Gastroesophageal sphincter (tissue), 3 donors: ENCODE results near the gene CLIP3.

Source experiments
- CTCF ChIP-seq, 4 experiments: fragments of 200-600 bp in 2 of 4; fragments of 450-650 bp in 2 of 4; sonication (generic) in 1 of 4; IDR thresholded peaks; one replicate each; pipeline ENCODE4 v1.5.1; 2017 to 2019; ENCODE audit warnings: antibody characterized with exemption in 4 of 4, mild to moderate bottlenecking in 2 of 4, moderate library complexity in 2 of 4
- EP300 ChIP-seq: sonication (generic); formaldehyde crosslinking; IDR thresholded peaks from one replicate; pipeline ENCODE4 v1.6.1; 2017; ENCODE audit warnings: antibody characterized with exemption, mild to moderate bottlenecking
- POLR2A ChIP-seq, 2 donors: fragments of 450-650 bp; IDR thresholded peaks; one replicate each; pipeline ENCODE4 v1.6.1; 2017; ENCODE audit warnings: antibody characterized with exemption in 2 of 2, mild to moderate bottlenecking in 2 of 2, moderate library complexity in 1 of 2
- POLR2AphosphoS5 ChIP-seq: sonication (generic); formaldehyde crosslinking; IDR thresholded peaks from one replicate; pipeline ENCODE4 v1.6.1; 2017; ENCODE audit warnings: antibody characterized with exemption

- TF ChIP-seq POLR2AphosphoS5 = no peak
- TF ChIP-seq CTCF (IDR thresholded peaks at IDR 0.05) = no peak
- TF ChIP-seq POLR2A (IDR thresholded peaks at IDR 0.05) = no peak
- TF ChIP-seq EP300 = no peak
Measured at GRCh38 chr19:36003284-36003683, 29.4 kb downstream of the CLIP3 start.
